ENCODE results near the gene CLPTM1L.
"Not testable (repeated sequence)": the region's sequence is repeated elsewhere in the genome, so short reads cannot be mapped to it uniquely, and the experiment has no call there.

Gene CLPTM1L

DNA sequence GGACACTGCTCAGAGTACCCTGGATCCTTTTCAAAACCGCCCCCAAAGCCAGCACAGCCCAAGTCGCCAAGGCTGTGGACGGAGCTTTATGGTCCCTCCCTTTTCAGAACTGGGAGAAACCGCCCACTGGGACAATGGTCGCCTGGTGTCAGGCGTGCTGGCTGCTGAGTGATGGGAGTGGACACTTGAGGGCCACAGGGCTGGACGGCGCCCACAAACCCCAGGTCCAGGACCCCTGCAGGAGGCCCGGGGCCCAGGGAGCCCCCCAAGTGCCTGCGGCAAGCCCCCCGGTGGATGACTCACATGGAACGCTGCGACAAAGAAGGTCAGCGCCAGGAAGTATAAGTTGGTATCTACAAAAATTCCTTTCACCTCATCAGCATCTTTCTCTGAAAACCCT lies 10.9 kb downstream of the CLPTM1L start:
- H3K27ac ChIP-seq (ENCODE audit: low read length): no peak overlapping the region
- H3K9me3 ChIP-seq (ENCODE audit: control insufficient read depth, insufficient read depth, low read length): no peaks in the 10 kb centered on the region
- WGBS (ENCODE audit: insufficient coverage, insufficient read length): no CpG with 5 or more reads among the region's 14 CpGs
- H3K36me3 ChIP-seq (ENCODE audit: control insufficient read depth, insufficient read depth, low read length): peaks cover 69% of the 10 kb centered on the region
- no peak overlapping the region for H3K4me3 ChIP-seq (ENCODE audit: low read length)
- no peaks in the 10 kb centered on the region for H3K4me1 ChIP-seq (ENCODE audit: control insufficient read depth, insufficient read depth, low read length)
- DNase-seq (ENCODE audit: low read depth, low spot score): no peak
- no peaks in the 10 kb centered on the region for H3K27me3 ChIP-seq (ENCODE audit: control insufficient read depth, insufficient read depth, low read length)

DNA sequence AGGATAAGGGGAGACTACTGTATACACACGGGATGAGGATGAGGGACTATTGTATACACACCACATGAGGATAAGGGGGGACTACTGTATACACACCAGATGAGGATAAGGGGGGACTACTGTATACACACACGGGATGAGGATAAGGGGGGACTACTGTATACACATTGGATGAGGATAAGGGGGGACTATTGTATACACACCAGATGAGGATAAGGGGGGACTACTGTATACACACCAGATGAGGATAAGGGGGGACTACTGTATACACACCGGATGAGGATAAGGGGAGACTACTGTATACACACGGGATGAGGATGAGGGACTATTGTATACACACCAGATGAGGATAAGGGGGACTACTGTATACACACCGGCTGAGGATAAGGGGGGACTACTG lies 11.6 kb downstream of the CLPTM1L start:
- not testable (repeated sequence) for H3K4me3 ChIP-seq (ENCODE audit: low read length); DNase-seq (ENCODE audit: low read depth, low spot score); H3K27ac ChIP-seq (ENCODE audit: low read length); H3K4me1 ChIP-seq (ENCODE audit: control insufficient read depth, insufficient read depth, low read length); H3K9me3 ChIP-seq (ENCODE audit: control insufficient read depth, insufficient read depth, low read length); H3K27me3 ChIP-seq (ENCODE audit: control insufficient read depth, insufficient read depth, low read length)
- H3K36me3 ChIP-seq (ENCODE audit: control insufficient read depth, insufficient read depth, low read length): peaks cover 66% of the 10 kb centered on the region
- WGBS (ENCODE audit: insufficient coverage, insufficient read length): no CpG with 5 or more reads among the region's 5 CpGs

DNA sequence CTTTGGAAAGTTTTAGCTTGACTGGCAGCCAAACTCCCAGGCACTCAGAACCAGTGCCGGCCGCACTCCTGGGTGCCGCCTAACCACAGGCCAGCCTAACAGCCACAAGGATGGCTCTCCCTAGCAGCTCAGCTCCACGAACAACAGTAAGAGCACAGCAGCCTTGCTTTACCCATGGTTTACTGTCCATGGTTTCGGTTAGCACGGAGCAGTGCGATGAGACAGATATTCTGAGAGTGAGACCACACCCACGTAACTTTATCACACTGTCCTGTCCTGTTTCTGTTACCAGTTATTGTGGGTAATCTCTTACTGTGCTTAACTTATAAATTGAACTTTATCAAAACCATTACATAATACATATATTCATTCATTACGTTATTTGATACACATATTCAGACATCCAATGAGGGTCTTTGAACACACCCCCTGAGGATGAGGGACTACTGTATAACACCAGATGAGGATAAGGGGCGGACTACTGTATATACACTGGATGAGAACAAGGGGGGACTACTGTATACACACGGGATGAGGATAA lies 12.4 kb downstream of the CLPTM1L start:
- WGBS (ENCODE audit: insufficient coverage, insufficient read length): 100% methylated on average over 1 of the region's 11 CpGs
- Histone ChIP-seq H3K9me3 (ENCODE audit: control insufficient read depth, insufficient read depth, low read length) (no peaks in the 10 kb centered on the region), H3K4me3 (ENCODE audit: low read length) (no peak overlapping the region), H3K27ac (ENCODE audit: low read length) (no peak overlapping the region), H3K4me1 (ENCODE audit: control insufficient read depth, insufficient read depth, low read length) (no peaks in the 10 kb centered on the region), H3K36me3 (ENCODE audit: control insufficient read depth, insufficient read depth, low read length) (peaks cover 59% of the 10 kb centered on the region), H3K27me3 (ENCODE audit: control insufficient read depth, insufficient read depth, low read length) (no peaks in the 10 kb centered on the region)
- DNase-seq (ENCODE audit: low read depth, low spot score): no peak

- Histone ChIP-seq H3K36me3 (ENCODE audit: control insufficient read depth, insufficient read depth, low read length) (peaks cover 53% of the 10 kb centered on the region), H3K9me3 (ENCODE audit: control insufficient read depth, insufficient read depth, low read length) (no peaks in the 10 kb centered on the region), H3K27me3 (ENCODE audit: control insufficient read depth, insufficient read depth, low read length) (no peaks in the 10 kb centered on the region), H3K27ac (ENCODE audit: low read length) (no peak overlapping the region), H3K4me1 (ENCODE audit: control insufficient read depth, insufficient read depth, low read length) (no peaks in the 10 kb centered on the region), H3K4me3 (ENCODE audit: low read length) (no peak overlapping the region)
- no peak for DNase-seq (ENCODE audit: low read depth, low spot score)
- no CpG with 5 or more reads among the region's 11 CpGs for WGBS (ENCODE audit: insufficient coverage, insufficient read length)
Measured at GRCh38 chr5:1331861-1332405, 13.0 kb downstream of the CLPTM1L start.

GRCh38 chr5:1330847-1331831 lies 13.8 kb downstream of the CLPTM1L start:
- DNase-seq (ENCODE audit: low read depth, low spot score): no peak
- WGBS (ENCODE audit: insufficient coverage, insufficient read length): no CpG with 5 or more reads among the region's 35 CpGs
- no peak overlapping the region for H3K4me3 ChIP-seq (ENCODE audit: low read length)
- H3K27me3 ChIP-seq (ENCODE audit: control insufficient read depth, insufficient read depth, low read length): no peaks in the 10 kb centered on the region
- H3K36me3 ChIP-seq (ENCODE audit: control insufficient read depth, insufficient read depth, low read length): peaks cover 45% of the 10 kb centered on the region
- no peaks in the 10 kb centered on the region for H3K4me1 ChIP-seq (ENCODE audit: control insufficient read depth, insufficient read depth, low read length)
- no peak overlapping the region for H3K27ac ChIP-seq (ENCODE audit: low read length)
- H3K9me3 ChIP-seq (ENCODE audit: control insufficient read depth, insufficient read depth, low read length): no peaks in the 10 kb centered on the region

DNA sequence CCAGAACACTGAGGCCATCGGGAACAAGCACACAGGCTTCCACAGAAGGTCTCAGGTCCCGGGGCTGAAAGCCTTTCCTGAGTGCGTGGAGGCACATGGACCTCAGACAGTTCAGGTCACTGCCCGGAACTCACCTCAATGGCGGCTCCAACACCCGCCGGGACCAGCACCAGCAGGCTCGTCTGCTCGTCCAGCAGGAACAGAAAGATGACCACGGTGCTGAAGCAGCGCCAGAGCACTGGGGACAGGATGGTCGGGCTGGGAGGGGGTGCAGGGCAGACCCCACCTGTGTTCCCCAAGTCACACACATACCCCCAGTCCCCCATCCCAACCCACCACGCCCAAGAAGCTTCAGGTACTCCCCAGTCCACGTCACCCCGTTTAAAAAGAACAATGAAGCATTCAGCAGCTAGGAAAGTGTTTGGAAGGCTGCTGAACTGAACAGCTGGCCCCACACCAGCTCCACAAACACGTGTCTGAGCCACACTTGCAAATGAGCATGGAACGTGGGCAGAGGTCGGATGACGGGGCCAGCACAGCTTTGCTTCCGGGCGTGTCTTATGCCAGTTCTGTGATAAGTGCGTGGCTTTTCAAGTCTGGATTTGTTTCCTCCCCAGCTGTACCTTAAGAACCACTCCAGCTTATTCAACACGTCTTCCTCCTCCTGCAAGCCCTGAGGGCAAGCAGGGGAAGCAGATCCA lies 14.6 kb downstream of the CLPTM1L start:
- no peak for DNase-seq (ENCODE audit: low read depth, low spot score)
- Histone ChIP-seq H3K4me1 (ENCODE audit: control insufficient read depth, insufficient read depth, low read length) (no peaks in the 10 kb centered on the region), H3K36me3 (ENCODE audit: control insufficient read depth, insufficient read depth, low read length) (peaks cover 44% of the 10 kb centered on the region), H3K4me3 (ENCODE audit: low read length) (no peak overlapping the region), H3K9me3 (ENCODE audit: control insufficient read depth, insufficient read depth, low read length) (no peaks in the 10 kb centered on the region), H3K27me3 (ENCODE audit: control insufficient read depth, insufficient read depth, low read length) (no peaks in the 10 kb centered on the region), H3K27ac (ENCODE audit: low read length) (no peak overlapping the region)
- no CpG with 5 or more reads among the region's 23 CpGs for WGBS (ENCODE audit: insufficient coverage, insufficient read length)

- Histone ChIP-seq H3K27ac (ENCODE audit: low read length) (no peak overlapping the region), H3K9me3 (ENCODE audit: control insufficient read depth, insufficient read depth, low read length) (no peaks in the 10 kb centered on the region), H3K36me3 (ENCODE audit: control insufficient read depth, insufficient read depth, low read length) (peaks cover 49% of the 10 kb centered on the region), H3K4me1 (ENCODE audit: control insufficient read depth, insufficient read depth, low read length) (no peaks in the 10 kb centered on the region), H3K4me3 (ENCODE audit: low read length) (no peak overlapping the region), H3K27me3 (ENCODE audit: control insufficient read depth, insufficient read depth, low read length) (no peaks in the 10 kb centered on the region)
- no peak for DNase-seq (ENCODE audit: low read depth, low spot score)
- WGBS (ENCODE audit: insufficient coverage, insufficient read length): no CpG with 5 or more reads among the region's 9 CpGs
Measured at GRCh38 chr5:1329111-1329579, 15.8 kb downstream of the CLPTM1L start.

GRCh38 chr5:1328237-1329110 lies 16.4 kb downstream of the CLPTM1L start:
- not testable (repeated sequence) for H3K4me1 ChIP-seq (ENCODE audit: control insufficient read depth, insufficient read depth, low read length); H3K9me3 ChIP-seq (ENCODE audit: control insufficient read depth, insufficient read depth, low read length); H3K4me3 ChIP-seq (ENCODE audit: low read length); H3K27me3 ChIP-seq (ENCODE audit: control insufficient read depth, insufficient read depth, low read length); DNase-seq (ENCODE audit: low read depth, low spot score); H3K27ac ChIP-seq (ENCODE audit: low read length)
- H3K36me3 ChIP-seq (ENCODE audit: control insufficient read depth, insufficient read depth, low read length): peaks cover 50% of the 10 kb centered on the region
- WGBS (ENCODE audit: insufficient coverage, insufficient read length): no CpG with 5 or more reads among the region's 7 CpGs

DNA sequence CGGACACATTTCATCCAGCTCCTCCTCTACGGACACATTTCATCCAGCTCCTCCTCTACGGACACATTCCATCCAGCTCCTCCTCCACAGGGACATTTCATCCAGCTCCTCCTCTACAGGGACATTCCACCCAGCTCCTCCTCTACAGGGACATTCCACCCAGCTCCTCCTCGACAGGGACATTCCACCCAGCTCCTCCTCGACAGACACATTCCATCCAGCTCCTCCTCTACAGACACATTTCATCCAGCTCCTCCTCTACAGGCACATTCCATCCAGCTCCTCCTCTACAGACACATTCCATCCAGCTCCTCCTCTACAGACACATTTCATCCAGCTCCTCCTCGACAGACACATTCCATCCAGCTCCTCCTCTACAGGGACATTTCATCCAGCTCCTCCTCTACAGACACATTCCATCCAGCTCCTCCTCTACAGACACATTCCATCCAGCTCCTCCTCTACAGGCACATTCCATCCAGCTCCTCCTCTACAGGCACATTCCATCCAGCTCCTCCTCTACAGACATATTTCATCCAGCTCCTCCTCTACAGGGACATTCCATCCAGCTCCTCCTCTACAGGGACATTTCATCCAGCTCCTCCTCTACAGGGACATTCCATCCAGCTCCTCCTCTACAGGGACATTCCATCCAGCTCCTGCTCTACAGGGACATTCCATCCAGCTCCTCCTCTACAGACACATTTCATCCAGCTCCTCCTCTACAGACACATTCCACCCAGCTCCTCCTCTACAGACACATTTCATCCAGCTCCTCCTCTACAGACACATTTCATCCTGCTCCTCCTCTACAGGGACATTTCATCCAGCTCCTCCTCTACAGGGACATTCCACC lies 17.8 kb downstream of the CLPTM1L start:
- H3K4me3 ChIP-seq (ENCODE audit: low read length); DNase-seq (ENCODE audit: low read depth, low spot score); H3K27ac ChIP-seq (ENCODE audit: low read length); H3K4me1 ChIP-seq (ENCODE audit: control insufficient read depth, insufficient read depth, low read length); H3K27me3 ChIP-seq (ENCODE audit: control insufficient read depth, insufficient read depth, low read length); H3K9me3 ChIP-seq (ENCODE audit: control insufficient read depth, insufficient read depth, low read length): not testable (repeated sequence)
- peaks cover 54% of the 10 kb centered on the region for H3K36me3 ChIP-seq (ENCODE audit: control insufficient read depth, insufficient read depth, low read length)
- WGBS (ENCODE audit: insufficient coverage, insufficient read length): no CpG with 5 or more reads among the region's 6 CpGs
